ENCODE measurements around the gene SNAPIN. TPM values are rescaled to one million over a fixed set of nuclear protein-coding genes. Genes with fewer than 3 reads are reported as not detected.
A peak's percentile ranks its signal among the peaks of the same experiment; 100 is the strongest.

The SNAPIN gene
- total and polyA plus RNA-seq, 9 of the 15 experiments (the other 6 are each of a cell fraction or from before 2014, with no cell fraction given) = 11.2 to 43.9 (median 32.3) TPM

GRCh38 chr1:153617663-153618062 lies 40.8 kb upstream of the SNAPIN start (continued):
- TF ChIP-seq PATZ1 (CRISPR knock-in tag; IDR thresholded peaks at IDR 0.05; ENCODE audit: borderline replicate concordance) (no peak), RBM34 (IDR thresholded peaks at IDR 0.05; ENCODE audit: borderline replicate concordance, insufficient read depth, low read length) (no peak), ZNF77 (CRISPR knock-in tag; IDR thresholded peaks at IDR 0.05) (no peak), ARID3B (CRISPR knock-in tag; IDR thresholded peaks at IDR 0.05; ENCODE audit: borderline replicate concordance) (no peak), STAG1 (CRISPR knock-in tag; IDR thresholded peaks at IDR 0.05; ENCODE audit: borderline replicate concordance) (no peak), NFE2L1 (tag; IDR thresholded peaks at IDR 0.05; ENCODE audit: borderline replicate concordance, low read depth) (no peak), DIDO1 (tag; IDR thresholded peaks at IDR 0.05; ENCODE audit: low read depth) (no peak), HDAC1 (IDR thresholded peaks at IDR 0.05) (no peak), VEZF1 (CRISPR knock-in tag; IDR thresholded peaks at IDR 0.05) (no peak), ZNF175 (CRISPR knock-in tag; IDR thresholded peaks at IDR 0.05; ENCODE audit: low read depth) (no peak), ZNF384 (IDR thresholded peaks at IDR 0.05; ENCODE audit: low read depth, low read length) (no peak), POLR2G (IDR thresholded peaks at IDR 0.05; ENCODE audit: low read depth, low read length) (peak; percentile 47; the same call in 1 of the 2 replicates), KLF13 (tag; IDR thresholded peaks at IDR 0.05; ENCODE audit: borderline replicate concordance, low read depth) (peak; percentile 99), SAFB2 (IDR thresholded peaks at IDR 0.05; ENCODE audit: borderline replicate concordance, low read depth, low read length, severe bottlenecking) (no peak), ZNF592 (IDR thresholded peaks at IDR 0.05) (peak; percentile 60; the same call in 1 of the 2 replicates), TCFL5 (CRISPR knock-in tag; conservative IDR thresholded peaks at IDR 0.05) (no peak), ZNF436 (CRISPR knock-in tag; IDR thresholded peaks at IDR 0.05) (no peak), HDAC2 (IDR thresholded peaks at IDR 0.05) (no peak)

Measured in K562 (cell line).